ENCODE data around the gene DST.

GRCh38 chr6:56685994-56686393, 43.3 kb upstream of the DST start:
- TF ChIP-seq, protein P1, sequence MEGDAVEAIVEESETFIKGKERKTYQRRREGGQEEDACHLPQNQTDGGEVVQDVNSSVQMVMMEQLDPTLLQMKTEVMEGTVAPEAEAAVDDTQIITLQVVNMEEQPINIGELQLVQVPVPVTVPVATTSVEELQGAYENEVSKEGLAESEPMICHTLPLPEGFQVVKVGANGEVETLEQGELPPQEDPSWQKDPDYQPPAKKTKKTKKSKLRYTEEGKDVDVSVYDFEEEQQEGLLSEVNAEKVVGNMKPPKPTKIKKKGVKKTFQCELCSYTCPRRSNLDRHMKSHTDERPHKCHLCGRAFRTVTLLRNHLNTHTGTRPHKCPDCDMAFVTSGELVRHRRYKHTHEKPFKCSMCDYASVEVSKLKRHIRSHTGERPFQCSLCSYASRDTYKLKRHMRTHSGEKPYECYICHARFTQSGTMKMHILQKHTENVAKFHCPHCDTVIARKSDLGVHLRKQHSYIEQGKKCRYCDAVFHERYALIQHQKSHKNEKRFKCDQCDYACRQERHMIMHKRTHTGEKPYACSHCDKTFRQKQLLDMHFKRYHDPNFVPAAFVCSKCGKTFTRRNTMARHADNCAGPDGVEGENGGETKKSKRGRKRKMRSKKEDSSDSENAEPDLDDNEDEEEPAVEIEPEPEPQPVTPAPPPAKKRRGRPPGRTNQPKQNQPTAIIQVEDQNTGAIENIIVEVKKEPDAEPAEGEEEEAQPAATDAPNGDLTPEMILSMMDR (conservative IDR thresholded peaks at IDR 0.05; ENCODE audit: low read depth, low read length): no peak
- no peak for TF ChIP-seq USF2 (IDR thresholded peaks at IDR 0.05; ENCODE audit: low read depth, low read length)
- no peak for TF ChIP-seq BHLHE40 (IDR thresholded peaks at IDR 0.05; ENCODE audit: low read depth, low read length)
- TF ChIP-seq SMC3 (IDR thresholded peaks at IDR 0.05; ENCODE audit: low read depth, low read length): no peak
- no peak for TF ChIP-seq MAFK (IDR thresholded peaks at IDR 0.05; ENCODE audit: low read depth, low read length)
- TF ChIP-seq, protein P2, sequence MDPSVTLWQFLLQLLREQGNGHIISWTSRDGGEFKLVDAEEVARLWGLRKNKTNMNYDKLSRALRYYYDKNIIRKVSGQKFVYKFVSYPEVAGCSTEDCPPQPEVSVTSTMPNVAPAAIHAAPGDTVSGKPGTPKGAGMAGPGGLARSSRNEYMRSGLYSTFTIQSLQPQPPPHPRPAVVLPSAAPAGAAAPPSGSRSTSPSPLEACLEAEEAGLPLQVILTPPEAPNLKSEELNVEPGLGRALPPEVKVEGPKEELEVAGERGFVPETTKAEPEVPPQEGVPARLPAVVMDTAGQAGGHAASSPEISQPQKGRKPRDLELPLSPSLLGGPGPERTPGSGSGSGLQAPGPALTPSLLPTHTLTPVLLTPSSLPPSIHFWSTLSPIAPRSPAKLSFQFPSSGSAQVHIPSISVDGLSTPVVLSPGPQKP (IDR thresholded peaks at IDR 0.05; ENCODE audit: borderline replicate concordance, low read depth, low read length): no peak
- TF ChIP-seq POLR2A (IDR thresholded peaks at IDR 0.05; ENCODE audit: low read depth, low read length): no peak
- TF ChIP-seq RFX5 (IDR thresholded peaks at IDR 0.05; ENCODE audit: low read depth, low read length): no peak
